Cerebellar nuclear complex (tissue), 1 donor: ENCODE results near the gene SMIM38.

Experiments
- DNase-seq, 2 experiments: peaks; one replicate each; lab custom pipeline; 2025; lab: John Stamatoyannopoulos, UW

The SMIM38 gene

DNA sequence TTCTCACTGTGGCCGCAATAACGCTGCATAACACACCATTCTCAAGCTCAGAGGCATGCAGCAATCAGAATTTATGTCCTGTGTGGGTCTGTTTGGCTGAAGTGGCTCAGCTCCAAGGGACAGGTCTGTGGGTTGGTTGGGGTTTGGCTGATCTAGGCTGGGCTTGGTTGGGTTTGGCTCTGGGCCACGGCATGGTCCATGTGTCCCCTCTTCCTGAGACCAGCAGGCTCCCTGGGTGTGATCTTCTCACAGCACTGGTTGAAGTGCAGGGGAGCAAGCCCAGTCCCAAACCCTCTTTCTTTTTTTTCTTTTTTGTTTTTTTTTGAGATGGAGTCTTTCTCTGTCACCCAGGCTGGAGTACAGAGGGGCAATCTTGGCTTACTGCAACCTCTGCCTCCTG is 25.0 kb downstream of the SMIM38 start:
- DNase-seq, result no peak

DNA sequence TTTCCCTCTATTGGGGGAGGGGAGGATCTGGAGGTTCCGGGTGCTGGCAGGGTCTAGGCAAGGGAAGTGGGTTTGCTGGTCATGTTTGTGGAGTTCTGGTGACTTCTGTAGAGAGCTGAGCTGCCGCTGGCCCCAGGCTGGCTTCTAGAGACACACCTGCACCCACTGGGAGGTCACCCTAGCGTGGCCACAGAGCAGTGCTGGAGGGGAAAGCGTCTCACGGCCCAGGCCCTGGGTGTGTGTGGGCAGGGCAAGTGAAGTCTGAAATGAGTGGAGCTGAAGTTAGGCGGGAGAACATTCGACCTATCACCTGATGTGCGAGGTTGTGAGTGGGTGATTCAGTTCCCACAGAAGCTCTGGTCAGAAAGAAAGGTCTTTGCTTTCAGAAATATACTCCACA is 27.9 kb downstream of the SMIM38 start:
- no peak for DNase-seq

GRCh38 chr11:69186316-69187260 is 30.9 kb downstream of the SMIM38 start:
- DNase-seq, result no peak

- DNase-seq, result no peak
These were observed 31.9 kb downstream of the SMIM38 start for GRCh38 chr11:69187540-69188065.

- DNase-seq, result no peak
These were observed 33.3 kb downstream of the SMIM38 start for GRCh38 chr11:69189059-69189458.

- no peak for DNase-seq
These were observed 35.2 kb downstream of the SMIM38 start for GRCh38 chr11:69190796-69191536.

GRCh38 chr11:69192301-69192721 is 36.6 kb downstream of the SMIM38 start:
- DNase-seq, result no peak

- no peak for DNase-seq
These were observed 37.4 kb downstream of the SMIM38 start for GRCh38 chr11:69193151-69193550.

- DNase-seq, result no peak
These were observed 37.9 kb downstream of the SMIM38 start for GRCh38 chr11:69193629-69194028.

GRCh38 chr11:69194396-69194795 is 38.7 kb downstream of the SMIM38 start:
- DNase-seq, result no peak

DNA sequence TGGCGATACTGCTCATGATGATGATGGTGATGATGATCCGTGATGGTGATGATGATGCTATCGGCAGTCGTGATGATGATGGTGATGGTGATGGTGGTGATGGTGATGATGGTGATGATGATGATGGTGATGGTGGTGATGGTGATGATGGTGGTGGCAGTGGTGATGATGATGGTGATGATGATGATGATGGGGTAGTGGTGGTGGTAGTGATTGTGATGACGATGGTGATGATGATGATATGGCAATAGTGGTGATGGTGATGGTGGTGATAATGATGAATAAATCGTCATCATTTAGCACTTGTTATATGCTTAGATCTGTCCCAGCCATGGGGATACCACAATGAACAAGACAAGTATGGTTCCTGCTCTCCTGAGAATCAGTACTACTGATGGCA is 39.2 kb downstream of the SMIM38 start:
- DNase-seq, result no peak

- no peak for DNase-seq
These were observed 40.4 kb downstream of the SMIM38 start for GRCh38 chr11:69195824-69196782.

DNA sequence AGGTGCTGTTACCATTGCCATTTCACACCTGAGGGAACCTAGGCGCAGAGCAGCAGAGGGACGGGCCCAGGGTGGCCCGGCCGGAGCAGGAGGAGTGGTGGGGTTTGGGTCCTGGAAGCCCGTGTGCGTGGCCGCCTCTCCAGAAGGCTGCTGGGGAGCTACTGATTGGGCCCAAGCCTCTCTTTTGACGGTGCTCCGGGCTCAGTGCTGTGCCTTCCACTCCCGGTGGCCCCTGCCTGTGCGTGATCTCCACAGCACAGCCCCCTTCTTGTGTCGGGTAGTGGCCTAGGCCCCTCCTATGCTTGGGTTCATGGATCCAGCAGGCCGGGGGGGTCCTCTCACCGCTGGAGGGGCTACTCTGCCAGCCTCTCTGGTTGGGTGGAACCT is 41.0 kb downstream of the SMIM38 start:
- DNase-seq, result no peak

- DNase-seq, result no peak
These were observed 43.3 kb downstream of the SMIM38 start for GRCh38 chr11:69198891-69199582.

DNA sequence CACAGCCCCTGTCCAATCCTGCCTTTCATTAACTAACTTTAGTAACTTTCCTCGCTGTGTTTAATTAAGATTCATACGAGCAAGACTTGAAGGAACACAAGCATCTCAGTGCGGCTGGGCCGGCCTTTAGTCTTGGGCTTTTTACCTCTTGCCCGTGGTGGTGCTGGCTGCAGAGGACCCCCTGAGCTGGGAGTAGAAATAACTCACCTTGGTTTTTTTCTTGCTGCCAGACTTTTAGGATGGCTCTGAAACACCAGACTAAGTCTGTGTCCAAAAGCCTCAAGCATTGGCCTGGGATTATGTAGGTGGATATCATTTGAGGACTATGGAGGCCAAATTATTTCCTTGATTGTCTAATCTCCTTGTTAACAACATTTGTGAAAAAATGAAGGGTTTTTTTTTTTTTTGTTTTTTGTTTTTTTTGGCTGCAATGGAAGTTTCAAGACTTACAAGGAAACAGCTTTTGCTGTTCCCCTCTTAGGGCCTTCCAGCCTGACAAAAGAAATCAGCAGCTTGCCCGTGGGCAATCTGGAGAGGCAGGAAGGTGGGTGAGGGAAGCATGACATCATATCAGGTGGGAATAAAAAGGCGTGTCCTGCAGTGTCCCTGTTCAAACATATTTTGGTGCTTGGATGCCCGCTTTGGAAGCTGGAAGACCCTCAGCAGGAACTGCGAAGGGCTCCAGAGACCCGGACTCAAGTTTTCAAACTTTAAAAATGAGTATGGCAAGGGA is 44.0 kb downstream of the SMIM38 start:
- no peak for DNase-seq

DNA sequence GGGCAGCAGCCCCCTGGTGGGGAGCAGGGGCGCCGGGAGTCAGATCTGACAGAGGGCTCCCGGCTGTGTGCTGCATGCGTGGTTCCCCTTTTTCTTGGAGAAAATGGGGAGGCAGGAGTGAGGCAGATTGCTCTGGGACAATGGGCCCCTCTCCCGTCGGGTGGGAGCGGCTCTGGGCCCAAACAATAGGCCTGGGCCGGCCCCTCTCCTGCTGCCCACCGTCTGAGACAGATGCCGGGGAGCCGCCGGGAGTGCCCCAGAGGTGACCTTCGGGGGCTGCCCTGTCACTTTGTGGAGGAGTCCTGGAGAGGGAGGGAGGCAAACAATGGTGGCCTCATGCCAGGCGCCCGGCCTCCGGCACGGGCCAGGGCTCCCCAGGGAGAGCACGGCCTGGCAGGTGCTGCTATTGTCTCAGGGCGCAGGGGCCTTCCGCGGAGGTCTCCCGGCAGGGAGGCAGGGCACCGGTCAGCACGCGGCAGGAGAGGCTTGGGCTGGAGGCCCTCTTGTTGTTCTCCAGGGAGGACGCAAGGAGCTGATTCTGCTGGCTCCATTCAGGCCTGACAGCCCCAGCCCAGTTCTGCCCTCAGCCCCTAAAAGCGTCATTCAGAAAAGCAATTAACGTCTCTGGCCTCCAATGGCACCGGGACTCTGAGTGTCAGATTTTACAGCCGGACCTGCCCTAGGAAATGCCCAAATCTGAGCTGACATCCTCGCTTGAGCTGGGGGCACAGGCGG is 44.8 kb downstream of the SMIM38 start:
- DNase-seq, result no peak

- no peak for DNase-seq
These were observed 45.3 kb downstream of the SMIM38 start for GRCh38 chr11:69201066-69201365.

DNA sequence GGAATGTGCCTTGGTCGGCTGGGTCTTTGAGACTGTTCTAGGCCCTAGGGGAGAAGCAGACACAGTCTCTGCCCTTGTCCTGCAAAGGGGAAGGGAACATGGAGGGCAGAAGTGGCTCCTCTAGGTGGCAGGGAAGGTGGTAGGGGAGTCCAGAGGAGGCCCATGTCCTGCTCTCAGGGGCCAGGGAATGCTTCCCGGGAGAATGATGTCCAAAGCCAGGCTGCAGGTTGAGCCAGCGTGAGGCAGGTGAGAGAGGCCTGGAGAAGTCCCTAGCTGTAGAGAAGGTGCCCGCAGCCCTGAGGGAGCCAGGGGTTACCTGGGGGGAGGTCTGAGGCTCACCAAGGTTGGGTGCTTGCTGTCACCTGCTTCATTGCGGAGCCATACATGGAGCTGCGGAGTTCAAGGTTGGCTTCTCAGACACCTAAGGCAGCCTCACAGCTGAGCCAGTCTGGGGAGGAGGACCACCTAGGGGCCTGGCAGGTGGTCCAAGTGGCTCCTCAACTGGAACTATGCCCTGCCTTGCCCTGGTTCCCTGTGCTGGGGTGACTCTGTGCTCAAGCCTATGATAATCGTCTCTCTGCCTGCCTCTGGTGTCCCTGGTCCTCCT is 46.1 kb downstream of the SMIM38 start:
- DNase-seq, result no peak

- no peak for DNase-seq
These were observed 46.9 kb downstream of the SMIM38 start for GRCh38 chr11:69202511-69203221.
